Esophagus muscularis mucosa (tissue), 3 donors: ENCODE data around the gene CASQ2.

ENCODE experiments used
- CTCF ChIP-seq, 3 experiments: fragments of 200-600 bp in 2 of 3; fragments of 450-650 bp in 1 of 3; sonication (generic) in 2 of 3; IDR thresholded peaks; one replicate each; pipeline ENCODE4 v1.5.1; 2017 to 2019; ENCODE audit warnings: antibody characterized with exemption in 3 of 3, mild to moderate bottlenecking in 2 of 3, moderate library complexity in 1 of 3
- POLR2A ChIP-seq: fragments of 450-650 bp; IDR thresholded peaks from one replicate; pipeline ENCODE4 v1.6.1; 2017; ENCODE audit warnings: antibody characterized with exemption, moderate library complexity, mild to moderate bottlenecking, low read depth
- POLR2AphosphoS5 ChIP-seq, 2 donors: sonication (generic); formaldehyde crosslinking; IDR thresholded peaks; one replicate each; pipeline ENCODE4 v1.6.1; 2017; ENCODE audit warnings: antibody characterized with exemption in 2 of 2

GRCh38 chr1:115705963-115706362 is 62.6 kb downstream of the CASQ2 start:
- no peak for TF ChIP-seq CTCF (IDR thresholded peaks at IDR 0.05)
- TF ChIP-seq POLR2A: no peak
- TF ChIP-seq POLR2AphosphoS5 (IDR thresholded peaks at IDR 0.05): no peak
